ENCODE data around the gene ZNF286A. TPM values are rescaled to one million over a fixed set of nuclear protein-coding genes. Genes with fewer than 3 reads are reported as not detected.
"Not testable (repeated sequence)": the region's sequence is repeated elsewhere in the genome, so short reads cannot be mapped to it uniquely, and the experiment has no call there.

ZNF286A gene
- polyA plus RNA-seq, 1 experiment: 10.4 TPM

- ChIA-PET CTCF (no interaction called here), POLR2A (no interaction called here)
These were observed 43.4 kb downstream of the ZNF286A start for GRCh38 chr17:15742921-15743320.

GRCh38 chr17:15744074-15744676 lies 44.6 kb downstream of the ZNF286A start:
- H3K4me3 ChIP-seq (ENCODE audit: low read depth, low read length): no peak overlapping the region
- POLR2A ChIA-PET: no interaction called here
- H3K27me3 ChIP-seq (ENCODE audit: control insufficient read depth, insufficient read depth, low read length): peaks cover 4% of the 10 kb centered on the region; the same call in 1 of the 2 replicates
- no peak for TF ChIP-seq CTCF (IDR thresholded peaks at IDR 0.05; ENCODE audit: insufficient read depth, low read depth, low read length)
- no peak for DNase-seq (ENCODE audit: low read depth)
- CTCF ChIA-PET: no interaction called here
- no peaks in the 10 kb centered on the region for H3K36me3 ChIP-seq (ENCODE audit: control insufficient read depth, insufficient read depth, low read length)

More at GRCh38 chr17:15742921-15743320, 43.4 kb downstream of the ZNF286A start:
- no peak for TF ChIP-seq CTCF (IDR thresholded peaks at IDR 0.05; ENCODE audit: insufficient read depth, low read depth, low read length)
- no peak for DNase-seq (ENCODE audit: low read depth)
- peaks cover 4% of the 10 kb centered on the region; the same call in 1 of the 2 replicates for H3K27me3 ChIP-seq (ENCODE audit: control insufficient read depth, insufficient read depth, low read length)
- no peak overlapping the region for H3K4me3 ChIP-seq (ENCODE audit: low read depth, low read length)
- no peaks in the 10 kb centered on the region for H3K36me3 ChIP-seq (ENCODE audit: control insufficient read depth, insufficient read depth, low read length)

- no peak for TF ChIP-seq CTCF (IDR thresholded peaks at IDR 0.05; ENCODE audit: insufficient read depth, low read depth, low read length)
- no peaks in the 10 kb centered on the region for H3K36me3 ChIP-seq (ENCODE audit: control insufficient read depth, insufficient read depth, low read length)
- DNase-seq (ENCODE audit: low read depth): no peak
- ChIA-PET POLR2A (no interaction called here), CTCF (no interaction called here)
- H3K4me3 ChIP-seq (ENCODE audit: low read depth, low read length): no peak overlapping the region
- H3K27me3 ChIP-seq (ENCODE audit: control insufficient read depth, insufficient read depth, low read length): peaks cover 4% of the 10 kb centered on the region; the same call in 1 of the 2 replicates
These were observed 45.3 kb downstream of the ZNF286A start for GRCh38 chr17:15744885-15745284.

GRCh38 chr17:15749403-15749802 lies 49.9 kb downstream of the ZNF286A start:
- H3K4me3 ChIP-seq (ENCODE audit: low read depth, low read length); H3K27me3 ChIP-seq (ENCODE audit: control insufficient read depth, insufficient read depth, low read length); H3K36me3 ChIP-seq (ENCODE audit: control insufficient read depth, insufficient read depth, low read length); DNase-seq (ENCODE audit: low read depth); POLR2A ChIA-PET; CTCF ChIA-PET: not testable (repeated sequence)

- H3K27me3 ChIP-seq (ENCODE audit: control insufficient read depth, insufficient read depth, low read length); DNase-seq (ENCODE audit: low read depth); POLR2A ChIA-PET; H3K4me3 ChIP-seq (ENCODE audit: low read depth, low read length); H3K36me3 ChIP-seq (ENCODE audit: control insufficient read depth, insufficient read depth, low read length); CTCF ChIA-PET: not testable (repeated sequence)
These were observed 69.4 kb downstream of the ZNF286A start for GRCh38 chr17:15768865-15769533.

Small RNA genes within 50 kb of the gene (small RNA-seq; reads per million reads assigned to genes)
- not detected for gene ZNF29P (ENCODE audit: insufficient read length, low read depth, low replicate concordance)

Other genes starting within 250 kb of the ZNF286A start
- gene CDRT4, start 232.1 kb upstream of the ZNF286A start, polyA plus RNA-seq (2011; rRNA removed): 1.6 and 5.9 TPM in 2 replicates
- gene TVP23C, start 136.3 kb upstream of the ZNF286A start, polyA plus RNA-seq (2011; rRNA removed): 5.8 and 10.0 TPM in 2 replicates
- gene FBXW10B, start 80.0 kb upstream of the ZNF286A start, polyA plus RNA-seq (2011; rRNA removed): 0.98 and 1.3 TPM in 2 replicates
- gene TRIM16, start 15.4 kb upstream of the ZNF286A start, polyA plus RNA-seq (2011; rRNA removed): 35.9 and 36.5 TPM in 2 replicates
- 0.06 TPM in 1 of 2 replicates, not detected in the other for gene TBC1D26, start 32.5 kb downstream of the ZNF286A start, polyA plus RNA-seq (2011; rRNA removed)
- gene ADORA2B, start 245.4 kb downstream of the ZNF286A start, polyA plus RNA-seq (2011; rRNA removed): 8.0 and 10.5 TPM in 2 replicates